ENCODE results near the gene TUBA3C. TPM values are rescaled to one million over a fixed set of nuclear protein-coding genes. Genes with fewer than 3 reads are reported as not detected.
"Not testable (repeated sequence)": the region's sequence is repeated elsewhere in the genome, so short reads cannot be mapped to it uniquely, and the experiment has no call there.

Gene TUBA3C
- not detected for polyA plus RNA-seq (2013, experiment 1 of 2)
- not detected for polyA plus RNA-seq (2013, experiment 2 of 2)

GRCh38 chr13:19181621-19182485 is at the start of gene TUBA3C:
Gene TUBA3C, minus strand, starts transcription at chr13:19181824. Its CDS starts 77 bp downstream, at chr13:19181747.
- no peak within 1 kb of the TSS for H3K4me3 ChIP-seq (ENCODE audit: low read length)
- peaks cover 95% of the 10 kb centered on the region for H3K9me3 ChIP-seq (ENCODE audit: insufficient read depth, low read depth, low read length)
- H3K9ac ChIP-seq (ENCODE audit: low read depth, low read length), result no peak within 1 kb of the TSS
- 90% methylated on average over 39 of the region's 40 CpGs for WGBS
- no peaks in the 10 kb centered on the region for H3K36me3 ChIP-seq (ENCODE audit: insufficient read depth, low read length)
- no peaks in the 10 kb centered on the region for H3K4me1 ChIP-seq (ENCODE audit: insufficient read depth, low read length)
- H3K27me3 ChIP-seq (ENCODE audit: insufficient read depth, low read length), result no peaks in the 10 kb centered on the region
- no peak within 1 kb of the TSS for H3K27ac ChIP-seq (ENCODE audit: low read depth, low read length)

- H3K27ac ChIP-seq (ENCODE audit: low read depth, low read length); H3K4me3 ChIP-seq (ENCODE audit: low read length); H3K36me3 ChIP-seq (ENCODE audit: insufficient read depth, low read length); H3K27me3 ChIP-seq (ENCODE audit: insufficient read depth, low read length); H3K4me1 ChIP-seq (ENCODE audit: insufficient read depth, low read length); H3K9ac ChIP-seq (ENCODE audit: low read depth, low read length): not testable (repeated sequence)
- 66% methylated on average over 2 of the region's 3 CpGs for WGBS
- H3K9me3 ChIP-seq (ENCODE audit: insufficient read depth, low read depth, low read length), result peaks cover 55% of the 10 kb centered on the region
Observed at GRCh38 chr13:19207413-19207812, 25.8 kb upstream of the TUBA3C start.

- not testable (repeated sequence) for H3K27ac ChIP-seq (ENCODE audit: low read depth, low read length); H3K27me3 ChIP-seq (ENCODE audit: insufficient read depth, low read length); H3K4me1 ChIP-seq (ENCODE audit: insufficient read depth, low read length); H3K36me3 ChIP-seq (ENCODE audit: insufficient read depth, low read length); H3K4me3 ChIP-seq (ENCODE audit: low read length); H3K9ac ChIP-seq (ENCODE audit: low read depth, low read length)
- WGBS, result 88% methylated on average over 3 of the region's 3 CpGs
- H3K9me3 ChIP-seq (ENCODE audit: insufficient read depth, low read depth, low read length), result peaks cover 55% of the 10 kb centered on the region
Observed at GRCh38 chr13:19192622-19193021, 11.0 kb upstream of the TUBA3C start.

DNA sequence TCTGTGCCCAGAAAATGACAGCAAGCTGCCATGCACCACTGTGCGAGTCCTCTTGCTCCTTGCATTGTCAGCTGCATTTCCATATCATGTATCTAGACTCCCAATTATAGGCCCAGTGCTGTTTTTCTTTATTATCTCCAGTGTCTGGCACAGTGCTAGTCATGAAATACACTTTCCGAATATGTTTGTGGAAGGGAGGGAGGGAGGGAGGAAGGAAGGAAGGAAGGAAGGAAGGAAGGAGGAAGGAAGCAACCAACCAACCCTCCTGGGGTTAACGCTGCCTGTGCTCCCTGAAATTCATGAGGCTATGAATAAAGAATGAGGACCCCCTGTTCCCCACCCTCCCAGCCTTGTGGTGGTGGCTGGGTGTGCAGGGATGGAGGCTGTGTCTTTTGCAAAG is 8.3 kb upstream of the TUBA3C start:
- H3K4me1 ChIP-seq (ENCODE audit: insufficient read depth, low read length); H3K36me3 ChIP-seq (ENCODE audit: insufficient read depth, low read length); H3K27me3 ChIP-seq (ENCODE audit: insufficient read depth, low read length); H3K9ac ChIP-seq (ENCODE audit: low read depth, low read length); H3K4me3 ChIP-seq (ENCODE audit: low read length); H3K27ac ChIP-seq (ENCODE audit: low read depth, low read length): not testable (repeated sequence)
- WGBS, result 100% methylated on average over 1 of the region's 3 CpGs
- peaks cover 64% of the 10 kb centered on the region for H3K9me3 ChIP-seq (ENCODE audit: insufficient read depth, low read depth, low read length)

- H3K4me1 ChIP-seq (ENCODE audit: insufficient read depth, low read length); H3K4me3 ChIP-seq (ENCODE audit: low read length); H3K27ac ChIP-seq (ENCODE audit: low read depth, low read length); H3K36me3 ChIP-seq (ENCODE audit: insufficient read depth, low read length); H3K9ac ChIP-seq (ENCODE audit: low read depth, low read length); H3K27me3 ChIP-seq (ENCODE audit: insufficient read depth, low read length): not testable (repeated sequence)
- 74% methylated on average over 3 of the region's 5 CpGs for WGBS
- H3K9me3 ChIP-seq (ENCODE audit: insufficient read depth, low read depth, low read length), result peaks cover 64% of the 10 kb centered on the region
Observed at GRCh38 chr13:19189368-19189767, 7.7 kb upstream of the TUBA3C start.

DNA sequence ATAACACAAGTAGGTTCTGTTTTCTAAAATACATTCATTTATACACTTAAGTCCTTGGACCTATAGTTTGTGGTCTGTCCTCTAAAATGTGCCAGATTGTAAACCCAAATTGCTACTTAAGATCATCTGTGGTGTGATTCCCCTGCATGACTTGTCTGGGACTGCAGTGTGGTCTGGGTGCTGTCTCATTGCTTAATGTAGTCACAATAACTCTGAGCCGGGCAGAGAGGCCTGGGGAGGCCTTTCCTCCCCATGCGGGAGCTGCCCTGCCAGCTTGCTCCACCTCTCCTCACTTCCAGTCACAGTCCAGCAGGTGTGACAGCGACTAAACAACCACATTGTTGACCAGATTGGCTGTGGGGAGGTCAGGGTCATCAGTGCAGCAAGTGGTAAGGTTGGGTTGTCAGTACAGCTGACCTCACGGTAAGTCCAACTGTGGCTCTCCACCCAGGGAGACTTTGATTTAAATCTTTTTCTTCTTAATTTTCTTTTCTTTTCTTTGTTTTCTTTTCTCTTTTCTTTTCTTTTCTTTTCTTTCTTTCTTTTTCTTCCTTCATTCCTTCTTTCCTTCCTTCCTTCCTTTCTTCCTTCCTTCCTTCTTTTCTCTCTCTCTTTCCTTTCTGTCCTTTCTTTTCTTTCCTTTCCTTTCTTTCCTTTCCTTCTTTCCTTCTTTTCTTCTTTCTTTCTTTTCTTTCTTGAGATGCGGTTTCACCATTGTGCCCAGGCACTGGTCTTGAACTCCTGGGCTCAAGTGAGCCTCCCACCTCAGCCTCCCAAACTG is 4.4 kb upstream of the TUBA3C start:
- 70% methylated on average over 5 of the region's 5 CpGs for WGBS
- H3K9me3 ChIP-seq (ENCODE audit: insufficient read depth, low read depth, low read length), result peaks cover 78% of the 10 kb centered on the region
- H3K4me1 ChIP-seq (ENCODE audit: insufficient read depth, low read length), result no peaks in the 10 kb centered on the region
- H3K27me3 ChIP-seq (ENCODE audit: insufficient read depth, low read length), result no peaks in the 10 kb centered on the region
- H3K9ac ChIP-seq (ENCODE audit: low read depth, low read length), result no peak overlapping the region
- H3K27ac ChIP-seq (ENCODE audit: low read depth, low read length), result no peak overlapping the region
- no peaks in the 10 kb centered on the region for H3K36me3 ChIP-seq (ENCODE audit: insufficient read depth, low read length)
- H3K4me3 ChIP-seq (ENCODE audit: low read length), result no peak overlapping the region

- Histone ChIP-seq H3K9me3 (ENCODE audit: insufficient read depth, low read depth, low read length) (peaks cover 78% of the 10 kb centered on the region), H3K27me3 (ENCODE audit: insufficient read depth, low read length) (no peaks in the 10 kb centered on the region), H3K27ac (ENCODE audit: low read depth, low read length) (no peak overlapping the region), H3K36me3 (ENCODE audit: insufficient read depth, low read length) (no peaks in the 10 kb centered on the region), H3K9ac (ENCODE audit: low read depth, low read length) (no peak overlapping the region), H3K4me3 (ENCODE audit: low read length) (no peak overlapping the region), H3K4me1 (ENCODE audit: insufficient read depth, low read length) (no peaks in the 10 kb centered on the region)
- 88% methylated on average over 8 of the region's 8 CpGs for WGBS
Observed at GRCh38 chr13:19185086-19185864, 3.7 kb upstream of the TUBA3C start.

DNA sequence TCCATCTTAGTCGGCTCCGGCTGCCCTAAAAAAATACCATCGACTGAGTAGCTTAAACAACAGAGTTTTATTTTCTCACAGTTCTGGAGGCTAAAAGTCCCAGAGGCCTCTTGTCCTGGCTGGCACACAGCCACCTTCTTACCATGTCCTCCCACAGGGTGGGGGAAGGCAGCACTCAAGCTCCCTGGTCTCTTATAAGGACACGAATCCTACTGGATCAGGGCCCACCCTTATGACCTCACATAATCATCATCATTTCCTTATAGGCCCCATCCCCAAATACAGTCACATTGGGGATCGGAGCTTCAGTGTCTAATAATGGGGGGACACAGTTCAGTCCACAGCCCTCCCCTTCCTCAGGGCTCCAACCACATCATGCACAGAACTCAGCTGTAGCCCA is 2.6 kb upstream of the TUBA3C start:
- Histone ChIP-seq H3K4me3 (ENCODE audit: low read length) (no peak overlapping the region), H3K9me3 (ENCODE audit: insufficient read depth, low read depth, low read length) (peaks cover 84% of the 10 kb centered on the region), H3K27ac (ENCODE audit: low read depth, low read length) (no peak overlapping the region), H3K4me1 (ENCODE audit: insufficient read depth, low read length) (no peaks in the 10 kb centered on the region), H3K27me3 (ENCODE audit: insufficient read depth, low read length) (no peaks in the 10 kb centered on the region), H3K36me3 (ENCODE audit: insufficient read depth, low read length) (no peaks in the 10 kb centered on the region), H3K9ac (ENCODE audit: low read depth, low read length) (no peak overlapping the region)
- 92% methylated on average over 5 of the region's 5 CpGs for WGBS

- WGBS, result 55% methylated on average over 2 of the region's 3 CpGs
- no peaks in the 10 kb centered on the region for H3K36me3 ChIP-seq (ENCODE audit: insufficient read depth, low read length)
- no peaks in the 10 kb centered on the region for H3K27me3 ChIP-seq (ENCODE audit: insufficient read depth, low read length)
- peaks cover 89% of the 10 kb centered on the region for H3K9me3 ChIP-seq (ENCODE audit: insufficient read depth, low read depth, low read length)
- H3K4me1 ChIP-seq (ENCODE audit: insufficient read depth, low read length), result no peaks in the 10 kb centered on the region
- no peak overlapping the region for H3K4me3 ChIP-seq (ENCODE audit: low read length)
- H3K9ac ChIP-seq (ENCODE audit: low read depth, low read length), result no peak overlapping the region
- no peak overlapping the region for H3K27ac ChIP-seq (ENCODE audit: low read depth, low read length)
Observed at GRCh38 chr13:19183676-19184075, 2.1 kb upstream of the TUBA3C start.

DNA sequence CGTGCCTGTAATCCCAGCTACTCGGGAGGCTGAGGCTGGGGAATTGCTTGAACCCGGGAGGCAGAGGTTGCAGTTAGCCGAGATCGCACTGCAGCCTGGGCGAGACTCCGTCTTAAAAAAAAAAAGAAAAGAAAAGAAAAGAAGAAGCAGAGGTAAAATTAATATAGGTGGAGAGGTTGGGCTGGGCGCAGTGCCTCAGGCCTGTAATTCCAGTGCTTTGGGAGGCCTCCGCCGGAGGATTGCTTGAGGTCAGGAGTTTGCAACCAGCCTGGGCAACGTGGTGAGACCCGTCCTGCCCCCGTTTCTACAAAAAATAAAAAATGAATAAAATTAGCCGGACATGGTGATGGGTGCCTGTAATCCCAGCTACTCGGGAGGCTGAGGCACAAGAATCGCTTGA is 912 bp upstream of the TUBA3C start:
- WGBS, result 91% methylated on average over 16 of the region's 16 CpGs
- H3K4me1 ChIP-seq (ENCODE audit: insufficient read depth, low read length), result no peaks in the 10 kb centered on the region
- H3K36me3 ChIP-seq (ENCODE audit: insufficient read depth, low read length), result no peaks in the 10 kb centered on the region
- H3K9ac ChIP-seq (ENCODE audit: low read depth, low read length), result no peak overlapping the region
- H3K27me3 ChIP-seq (ENCODE audit: insufficient read depth, low read length), result no peaks in the 10 kb centered on the region
- no peak overlapping the region for H3K27ac ChIP-seq (ENCODE audit: low read depth, low read length)
- peaks cover 92% of the 10 kb centered on the region for H3K9me3 ChIP-seq (ENCODE audit: insufficient read depth, low read depth, low read length)
- H3K4me3 ChIP-seq (ENCODE audit: low read length), result no peak overlapping the region
